Middle frontal gyrus (tissue), 1 donor: ENCODE data around the gene MAMDC2.
"Not testable (repeated sequence)": the region's sequence is repeated elsewhere in the genome, so short reads cannot be mapped to it uniquely, and the experiment has no call there.

Source experiments
- DNase-seq: peaks from one replicate; pipeline ENCODE4 v3.0.0-alpha.2; 2015; ENCODE audit warnings: low spot score; ENCODE audit errors: extremely low spot score

The MAMDC2 gene

GRCh38 chr9:70038171-70038621 lies 5.5 kb upstream of the MAMDC2 start:
- not testable (repeated sequence) for DNase-seq

GRCh38 chr9:70040376-70040903 lies 3.2 kb upstream of the MAMDC2 start:
- DNase-seq, result no peak

- no peak for DNase-seq
Observed at GRCh38 chr9:70042461-70043215, 1.0 kb upstream of the MAMDC2 start.

GRCh38 chr9:70043285-70043684 lies 363 bp upstream of the MAMDC2 start:
- DNase-seq, result no peak

GRCh38 chr9:70044490-70045307 lies 1.1 kb downstream of the MAMDC2 start:
- DNase-seq, result no peak

GRCh38 chr9:70045452-70045851 lies 1.8 kb downstream of the MAMDC2 start:
- no peak for DNase-seq

- DNase-seq, result no peak
Observed at GRCh38 chr9:70046274-70047070, 2.8 kb downstream of the MAMDC2 start.

GRCh38 chr9:70049236-70049635 lies 5.6 kb downstream of the MAMDC2 start:
- DNase-seq, result no peak

GRCh38 chr9:70049672-70050271 lies 6.1 kb downstream of the MAMDC2 start:
- no peak for DNase-seq

- no peak for DNase-seq
Observed at GRCh38 chr9:70052768-70053167, 9.1 kb downstream of the MAMDC2 start.

- DNase-seq, result no peak
Observed at GRCh38 chr9:70053864-70054263, 10.2 kb downstream of the MAMDC2 start.

- DNase-seq, result no peak
Observed at GRCh38 chr9:70054521-70054920, 10.9 kb downstream of the MAMDC2 start.

- DNase-seq, result no peak
Observed at GRCh38 chr9:70055406-70056210, 12.0 kb downstream of the MAMDC2 start.

GRCh38 chr9:70056211-70056944 lies 12.7 kb downstream of the MAMDC2 start:
- no peak for DNase-seq

- DNase-seq, result no peak
Observed at GRCh38 chr9:70058569-70059116, 15.0 kb downstream of the MAMDC2 start.

- DNase-seq, result no peak
Observed at GRCh38 chr9:70060148-70060882, 16.7 kb downstream of the MAMDC2 start.

- DNase-seq, result no peak
Observed at GRCh38 chr9:70060883-70061507, 17.3 kb downstream of the MAMDC2 start.

GRCh38 chr9:70061776-70062175 lies 18.1 kb downstream of the MAMDC2 start:
- DNase-seq, result no peak
